Smooth muscle cell (in vitro differentiated cells): Measurements from ENCODE around the gene SLC4A11. TPM values are rescaled to one million over a fixed set of nuclear protein-coding genes. Genes with fewer than 3 reads are reported as not detected.

Source experiments
- DNase-seq: peaks from one replicate; lab custom pipeline; 2025; ENCODE audit not compliant: unreplicated experiment; lab: John Stamatoyannopoulos, UW
- H2AFZ ChIP-seq: fragments of 200-600 bp; sonication (generic); 2 replicates; pipeline ENCODE4 v1.6.0; 2016; ENCODE audit warnings: antibody characterized with exemption, low read depth, mild to moderate bottlenecking
- H3F3A ChIP-seq: fragments of 200-600 bp; sonication (generic); 2 replicates; pipeline ENCODE4 v1.6.0; 2017; ENCODE audit warnings: antibody characterized with exemption, low read depth
- H3K27ac ChIP-seq: fragments of 200-600 bp; sonication (generic); 2 replicates; pipeline ENCODE4 v1.5.1; 2016; ENCODE audit warnings: low read depth, mild to moderate bottlenecking
- H3K27me3 ChIP-seq: fragments of 200-600 bp; sonication (generic); 2 replicates; pipeline ENCODE4 v1.6.1; 2016; ENCODE audit warnings: low read depth, mild to moderate bottlenecking
- H3K36me3 ChIP-seq: fragments of 200-600 bp; sonication (generic); 2 replicates; pipeline ENCODE4 v1.5.1; 2016; ENCODE audit warnings: low read depth
- H3K4me1 ChIP-seq: fragments of 200-600 bp; sonication (generic); 2 replicates; pipeline ENCODE4 v1.5.1; 2016; ENCODE audit warnings: low read depth
- H3K4me2 ChIP-seq: fragments of 200-600 bp; sonication (generic); 2 replicates; pipeline ENCODE4 v1.6.0; 2016; ENCODE audit warnings: mild to moderate bottlenecking
- H3K4me3 ChIP-seq: fragments of 200-600 bp; sonication (generic); 2 replicates; pipeline ENCODE4 v1.5.1; 2016; ENCODE audit warnings: mild to moderate bottlenecking
- H3K79me2 ChIP-seq: fragments of 200-600 bp; sonication (generic); 2 replicates; pipeline ENCODE4 v1.6.0; 2016; ENCODE audit warnings: low read depth, mild to moderate bottlenecking
- H3K9ac ChIP-seq: fragments of 200-600 bp; sonication (generic); 2 replicates; pipeline ENCODE4 v1.6.0; 2016; ENCODE audit warnings: low read depth
- H3K9me3 ChIP-seq: fragments of 200-600 bp; sonication (generic); replicated peaks from 2 replicates; pipeline ENCODE4 v1.5.1; 2016; ENCODE audit warnings: low read depth
- H4K20me1 ChIP-seq: fragments of 200-600 bp; sonication (generic); 2 replicates; pipeline ENCODE4 v1.6.0; 2016; ENCODE audit warnings: low read depth
- WGBS: methylation state at CpG from one replicate; pipeline ENCODE4 v1.1.7; 2016; ENCODE audit warnings: low lambda C conversion rate; 5-methylcytosine and 5-hydroxymethylcytosine counted together
- polyA plus RNA-seq: library from polyadenylated mRNA; unstranded; fragments of >200 nt; fragmentation: Nextera tagmentation; extraction: Ambion mirVana; gene quantifications from 2 replicates; pipeline ENCODE4 v1.2.1, GENCODE V29; 2016
- total RNA-seq: library from RNA; depleted of rRNA; stranded (reverse); fragments of >200 nt; gene quantifications from 2 replicates; pipeline ENCODE4 v1.2.3, GENCODE V29; 2014
- TF ChIP-seq, protein P1 (sequence below): fragments of 200-600 bp; sonication (generic); IDR thresholded peaks from 2 replicates; pipeline ENCODE4 v1.5.1; 2017; ENCODE audit warnings: borderline replicate concordance, mild to moderate bottlenecking, antibody characterized with exemption; ENCODE audit not compliant: insufficient read depth, poor library complexity, severe bottlenecking

Gene SLC4A11
- total and polyA plus RNA-seq, 2 experiments from 2014 or later, result 0.27 to 1.5 TPM

DNA sequence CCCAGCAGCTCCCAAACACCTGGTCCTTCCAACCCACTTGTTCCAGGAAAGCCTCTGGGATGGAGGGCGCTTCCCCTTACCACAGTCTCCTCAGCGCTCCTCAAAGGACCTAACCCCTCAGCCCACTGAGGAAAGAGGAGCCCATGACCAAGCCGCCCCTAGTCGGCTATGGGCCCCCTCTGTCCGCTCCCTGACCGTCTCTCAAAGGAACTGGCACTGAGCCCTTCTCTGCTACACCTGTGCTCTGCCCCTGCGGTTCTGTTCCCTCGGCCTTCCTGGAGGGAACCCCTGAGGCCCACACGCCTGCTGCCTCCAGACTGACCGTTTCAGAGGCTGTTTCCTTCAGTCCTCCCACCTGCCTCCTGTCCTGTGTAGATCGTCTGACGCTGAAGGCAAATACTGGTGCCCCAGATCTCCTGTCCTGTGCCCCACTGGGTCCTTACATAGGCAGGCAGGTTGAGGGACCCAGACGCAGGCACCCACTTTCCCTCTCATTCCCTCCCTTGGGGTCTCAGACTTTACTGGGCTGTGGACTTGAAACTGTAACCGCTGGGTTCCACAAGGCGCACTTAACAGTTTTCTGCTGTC, 1.9 kb upstream of the SLC4A11 start:
- H3K4me3 ChIP-seq, result peak overlapping the region; percentile 68
- H3K27ac ChIP-seq, result no peak overlapping the region
- no peaks in the 10 kb centered on the region for H3K36me3 ChIP-seq
- H4K20me1 ChIP-seq, result no peaks in the 10 kb centered on the region
- WGBS, result 92% methylated on average over 15 of the region's 15 CpGs
- TF ChIP-seq, protein P1, sequence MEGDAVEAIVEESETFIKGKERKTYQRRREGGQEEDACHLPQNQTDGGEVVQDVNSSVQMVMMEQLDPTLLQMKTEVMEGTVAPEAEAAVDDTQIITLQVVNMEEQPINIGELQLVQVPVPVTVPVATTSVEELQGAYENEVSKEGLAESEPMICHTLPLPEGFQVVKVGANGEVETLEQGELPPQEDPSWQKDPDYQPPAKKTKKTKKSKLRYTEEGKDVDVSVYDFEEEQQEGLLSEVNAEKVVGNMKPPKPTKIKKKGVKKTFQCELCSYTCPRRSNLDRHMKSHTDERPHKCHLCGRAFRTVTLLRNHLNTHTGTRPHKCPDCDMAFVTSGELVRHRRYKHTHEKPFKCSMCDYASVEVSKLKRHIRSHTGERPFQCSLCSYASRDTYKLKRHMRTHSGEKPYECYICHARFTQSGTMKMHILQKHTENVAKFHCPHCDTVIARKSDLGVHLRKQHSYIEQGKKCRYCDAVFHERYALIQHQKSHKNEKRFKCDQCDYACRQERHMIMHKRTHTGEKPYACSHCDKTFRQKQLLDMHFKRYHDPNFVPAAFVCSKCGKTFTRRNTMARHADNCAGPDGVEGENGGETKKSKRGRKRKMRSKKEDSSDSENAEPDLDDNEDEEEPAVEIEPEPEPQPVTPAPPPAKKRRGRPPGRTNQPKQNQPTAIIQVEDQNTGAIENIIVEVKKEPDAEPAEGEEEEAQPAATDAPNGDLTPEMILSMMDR, result no peak
- H2AFZ ChIP-seq, result no peak overlapping the region
- H3F3A ChIP-seq, result no peaks in the 10 kb centered on the region
- H3K27me3 ChIP-seq, result peaks cover 43% of the 10 kb centered on the region
- H3K9ac ChIP-seq, result no peak overlapping the region
- H3K4me2 ChIP-seq, result peak overlapping the region; percentile 93
- no peak for DNase-seq
- H3K4me1 ChIP-seq, result peaks cover 6% of the 10 kb centered on the region
- no peaks in the 10 kb centered on the region for H3K9me3 ChIP-seq
- H3K79me2 ChIP-seq, result no peaks in the 10 kb centered on the region

DNA sequence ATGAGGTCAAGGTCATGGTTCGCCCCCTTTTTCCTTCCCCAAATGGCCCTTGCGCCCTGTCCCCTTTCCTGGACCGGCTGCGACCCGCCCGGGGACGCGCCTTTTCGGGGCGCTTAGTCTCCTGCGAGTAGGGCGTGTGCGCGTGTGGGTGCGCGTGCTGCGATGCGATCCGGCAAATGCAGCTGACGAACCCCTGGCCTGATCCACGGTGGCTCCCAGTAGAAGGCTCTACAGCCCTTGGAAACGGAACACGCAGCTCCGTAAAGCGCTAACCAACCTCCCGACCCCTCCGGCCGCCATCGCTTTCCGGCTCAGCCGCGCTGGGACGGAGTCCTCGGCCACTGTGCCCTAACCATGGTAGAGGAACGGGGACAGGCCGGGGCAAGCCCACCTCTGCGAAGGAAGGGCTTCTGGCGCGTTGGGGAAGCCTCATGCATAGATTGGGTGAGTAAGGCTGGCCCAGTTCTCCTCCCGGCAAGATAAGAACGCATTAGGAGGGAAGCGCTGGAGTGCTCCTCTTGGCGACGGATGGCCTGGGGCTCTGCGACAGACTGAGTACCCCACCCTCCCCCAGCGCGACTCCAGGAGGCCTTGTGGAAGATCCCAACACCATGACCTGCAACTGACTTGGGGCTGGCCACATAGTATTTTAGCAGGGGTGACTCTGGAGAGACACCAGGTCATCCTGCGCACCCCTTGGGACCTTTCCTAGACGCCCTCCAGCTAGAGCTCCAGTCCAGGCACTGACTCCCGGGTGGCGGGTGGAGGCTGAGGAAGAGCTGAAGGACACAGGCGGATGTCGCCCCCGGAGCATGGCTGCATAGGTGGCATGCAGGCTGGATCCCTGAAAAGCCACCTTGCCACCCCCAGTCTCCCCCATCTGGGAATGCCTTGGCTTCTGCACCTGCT, 1.1 kb upstream of the SLC4A11 start:
- H3K9ac ChIP-seq, result no peak overlapping the region
- DNase-seq, result no peak

DNA sequence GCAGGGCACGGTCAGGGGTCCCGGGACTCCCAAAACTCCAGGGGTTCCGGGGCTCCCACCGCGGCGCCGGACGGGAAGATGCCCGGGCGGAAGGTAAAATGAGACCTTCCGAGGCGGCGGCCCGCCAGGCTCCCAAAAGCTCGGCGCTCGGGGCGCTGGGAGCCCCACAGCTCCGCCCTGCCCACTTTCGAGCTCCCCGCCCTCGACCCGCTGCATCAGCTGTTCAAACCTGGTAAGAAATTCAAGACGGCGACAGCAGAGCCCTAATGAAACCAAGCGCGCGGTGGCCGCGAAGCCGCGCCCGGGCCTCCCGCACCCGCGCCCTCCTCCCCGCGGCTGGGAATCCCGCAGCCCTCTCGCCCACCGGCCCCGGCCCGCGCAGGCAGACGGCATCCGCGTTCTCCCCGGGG, 369 bp downstream of the SLC4A11 start:
- Histone ChIP-seq H3K27me3 (peaks cover 47% of the 10 kb centered on the region), H4K20me1 (no peaks in the 10 kb centered on the region), H3K9ac (no peak overlapping the region), H3F3A (no peaks in the 10 kb centered on the region), H2AFZ (peak overlapping the region; percentile 54), H3K79me2 (no peaks in the 10 kb centered on the region), H3K4me1 (peaks cover 6% of the 10 kb centered on the region), H3K4me3 (peak overlapping the region; percentile 68), H3K36me3 (no peaks in the 10 kb centered on the region), H3K4me2 (peak overlapping the region; percentile 93), H3K27ac (no peak overlapping the region), H3K9me3 (no peaks in the 10 kb centered on the region)
- no peak for DNase-seq
- TF ChIP-seq, protein P1, result no peak
- 1% methylated on average over 46 of the region's 48 CpGs for WGBS

More for the DNA sequence above, 1.1 kb upstream of the SLC4A11 start:
- H3K4me3 ChIP-seq, result peak overlapping the region; percentile 68
- no peaks in the 10 kb centered on the region for H4K20me1 ChIP-seq
- H3K4me2 ChIP-seq, result peak overlapping the region; percentile 93
- peak overlapping the region; percentile 81 for H2AFZ ChIP-seq
- no peaks in the 10 kb centered on the region for H3F3A ChIP-seq
- H3K79me2 ChIP-seq, result no peaks in the 10 kb centered on the region
- no peaks in the 10 kb centered on the region for H3K9me3 ChIP-seq
- no peaks in the 10 kb centered on the region for H3K36me3 ChIP-seq
- peaks cover 47% of the 10 kb centered on the region for H3K27me3 ChIP-seq
- 15% methylated on average over 54 of the region's 54 CpGs for WGBS
- TF ChIP-seq, protein P1, result no peak
- peaks cover 6% of the 10 kb centered on the region for H3K4me1 ChIP-seq
- no peak overlapping the region for H3K27ac ChIP-seq
